ENCODE data around the gene UBE2E2. TPM values are rescaled to one million over a fixed set of nuclear protein-coding genes. Genes with fewer than 3 reads are reported as not detected.

The UBE2E2 gene
- polyA plus RNA-seq, 1 donor (not counting 4 experiments of a cell fraction or from before 2014, with no cell fraction given): 63.2 TPM

- Histone ChIP-seq H3K79me2 (ENCODE audit: control insufficient read depth, insufficient read depth, low read length) (peaks cover 18% of the 10 kb centered on the region), H3K36me3 (ENCODE audit: control insufficient read depth in 2 of 2, extremely low read depth in 1 of 2, insufficient read depth in 2 of 2, low read length in 2 of 2) (no peaks in the 10 kb centered on the region), H3K9me3 (ENCODE audit: control insufficient read depth, low read depth, low read length) (no peaks in the 10 kb centered on the region), H3K27ac (ENCODE audit: control insufficient read depth, insufficient read depth, low read length) (no peak overlapping the region), H3K27me3 (ENCODE audit: control insufficient read depth, extremely low read depth, insufficient read depth, low read length) (no peaks in the 10 kb centered on the region), H3K4me1 (ENCODE audit: control insufficient read depth, extremely low read depth, insufficient read depth, low read length) (no peaks in the 10 kb centered on the region), H2AFZ (ENCODE audit: control insufficient read depth, low read length) (no peak overlapping the region), H3K9ac (ENCODE audit: control insufficient read depth, extremely low read depth, insufficient read depth, low read length) (no peak overlapping the region), H4K20me1 (ENCODE audit: control insufficient read depth, extremely low read depth, insufficient read depth, low read length) (no peaks in the 10 kb centered on the region), H3K4me3 (ENCODE audit: control insufficient read depth in 2 of 3, extremely low read depth in 1 of 3, insufficient read depth in 2 of 3, low read depth in 1 of 3, low read length in 3 of 3) (no peak overlapping the region), H3K4me2 (ENCODE audit: control insufficient read depth, extremely low read depth, insufficient read depth, low read depth, low read length) (no peak overlapping the region), H3K9me1 (ENCODE audit: control insufficient read depth, extremely low read depth, insufficient read depth, low read length) (no peaks in the 10 kb centered on the region)
- FAIRE-seq (no peak), DNase-seq (ENCODE audit: low read depth, low spot score) (no peak)
- no peak for TF ChIP-seq EZH2 (IDR thresholded peaks at IDR 0.05; ENCODE audit: low read length)
- no peak for TF ChIP-seq CTCF (optimal IDR thresholded peaks at IDR 0.05 in 1 of 3, IDR thresholded peaks at IDR 0.05 in 1 of 3, conservative IDR thresholded peaks at IDR 0.05 in 1 of 3; ENCODE audit: extremely low read depth in 1 of 3, insufficient read depth in 2 of 3, low read length in 3 of 3)
- dilution Hi-C loops (cut with MboI; ENCODE audit: extremely low pct_ligation_motif_present, low sequenced_read_pairs): no loop called here
Measured at GRCh38 chr3:23253214-23253613, 50.1 kb downstream of the UBE2E2 start.

GRCh38 chr3:23254282-23254681 is 51.2 kb downstream of the UBE2E2 start:
- peak; percentile 55 for FAIRE-seq
- no peak overlapping the region for H3K27ac ChIP-seq (ENCODE audit: control insufficient read depth, insufficient read depth, low read length)

More at GRCh38 chr3:23254282-23254681, 51.2 kb downstream of the UBE2E2 start:
- no peak for DNase-seq (ENCODE audit: low read depth, low spot score)
- TF ChIP-seq EZH2 (IDR thresholded peaks at IDR 0.05; ENCODE audit: low read length) (no peak), CTCF (optimal IDR thresholded peaks at IDR 0.05 in 1 of 3, IDR thresholded peaks at IDR 0.05 in 1 of 3, conservative IDR thresholded peaks at IDR 0.05 in 1 of 3; ENCODE audit: extremely low read depth in 1 of 3, insufficient read depth in 2 of 3, low read length in 3 of 3) (no peak)
- dilution Hi-C loops (cut with MboI; ENCODE audit: extremely low pct_ligation_motif_present, low sequenced_read_pairs): no loop called here
- Histone ChIP-seq H2AFZ (ENCODE audit: control insufficient read depth, low read length) (no peak overlapping the region), H3K79me2 (ENCODE audit: control insufficient read depth, insufficient read depth, low read length) (peaks cover 16% of the 10 kb centered on the region), H3K4me3 (ENCODE audit: control insufficient read depth in 2 of 3, extremely low read depth in 1 of 3, insufficient read depth in 2 of 3, low read depth in 1 of 3, low read length in 3 of 3) (no peak overlapping the region), H3K4me1 (ENCODE audit: control insufficient read depth, extremely low read depth, insufficient read depth, low read length) (no peaks in the 10 kb centered on the region), H3K4me2 (ENCODE audit: control insufficient read depth, extremely low read depth, insufficient read depth, low read depth, low read length) (no peak overlapping the region), H3K9me1 (ENCODE audit: control insufficient read depth, extremely low read depth, insufficient read depth, low read length) (no peaks in the 10 kb centered on the region), H3K36me3 (ENCODE audit: control insufficient read depth in 2 of 2, extremely low read depth in 1 of 2, insufficient read depth in 2 of 2, low read length in 2 of 2) (no peaks in the 10 kb centered on the region), H3K9me3 (ENCODE audit: control insufficient read depth, low read depth, low read length) (no peaks in the 10 kb centered on the region), H4K20me1 (ENCODE audit: control insufficient read depth, extremely low read depth, insufficient read depth, low read length) (no peaks in the 10 kb centered on the region), H3K9ac (ENCODE audit: control insufficient read depth, extremely low read depth, insufficient read depth, low read length) (no peak overlapping the region), H3K27me3 (ENCODE audit: control insufficient read depth, extremely low read depth, insufficient read depth, low read length) (no peaks in the 10 kb centered on the region)

Data from keratinocyte (primary cell).